Nephron progenitor cell (in vitro differentiated cells): ENCODE results near the gene SCYL2.
A peak's percentile ranks its signal among the peaks of the same experiment; 100 is the strongest.

Experiments used
- DNase-seq: peaks from one replicate; pipeline ENCODE4 v3.0.0; 2021
- H3K27ac Mint-ChIP-seq: 2 replicates; pipeline ENCODE4 v1.8.0; 2021; ENCODE audit warnings: mild to moderate bottlenecking, moderate library complexity, mixed read lengths
- H3K27me3 Mint-ChIP-seq: 2 replicates; pipeline ENCODE4 v1.8.0; 2021; ENCODE audit warnings: mild to moderate bottlenecking, low read depth, mixed read lengths; ENCODE audit not compliant: poor library complexity
- H3K36me3 Mint-ChIP-seq: 2 replicates; pipeline ENCODE4 v1.8.0; 2021; ENCODE audit warnings: low read depth, mixed read lengths
- H3K4me1 Mint-ChIP-seq: 2 replicates; pipeline ENCODE4 v1.8.0; 2021; ENCODE audit warnings: mixed read lengths
- H3K4me3 Mint-ChIP-seq: 2 replicates; pipeline ENCODE4 v1.8.0; 2021; ENCODE audit warnings: mild to moderate bottlenecking, moderate library complexity, mixed read lengths
- H3K9me3 Mint-ChIP-seq: 2 replicates; pipeline ENCODE4 v1.8.0; 2021; ENCODE audit warnings: mild to moderate bottlenecking, moderate library complexity, mixed read lengths
- CTCF ChIP-seq: fragments of 200-600 bp; sonication (generic); IDR thresholded peaks from 2 replicates; pipeline ENCODE4 v1.5.0; 2021; ENCODE audit warnings: antibody characterized with exemption

The SCYL2 gene

DNA sequence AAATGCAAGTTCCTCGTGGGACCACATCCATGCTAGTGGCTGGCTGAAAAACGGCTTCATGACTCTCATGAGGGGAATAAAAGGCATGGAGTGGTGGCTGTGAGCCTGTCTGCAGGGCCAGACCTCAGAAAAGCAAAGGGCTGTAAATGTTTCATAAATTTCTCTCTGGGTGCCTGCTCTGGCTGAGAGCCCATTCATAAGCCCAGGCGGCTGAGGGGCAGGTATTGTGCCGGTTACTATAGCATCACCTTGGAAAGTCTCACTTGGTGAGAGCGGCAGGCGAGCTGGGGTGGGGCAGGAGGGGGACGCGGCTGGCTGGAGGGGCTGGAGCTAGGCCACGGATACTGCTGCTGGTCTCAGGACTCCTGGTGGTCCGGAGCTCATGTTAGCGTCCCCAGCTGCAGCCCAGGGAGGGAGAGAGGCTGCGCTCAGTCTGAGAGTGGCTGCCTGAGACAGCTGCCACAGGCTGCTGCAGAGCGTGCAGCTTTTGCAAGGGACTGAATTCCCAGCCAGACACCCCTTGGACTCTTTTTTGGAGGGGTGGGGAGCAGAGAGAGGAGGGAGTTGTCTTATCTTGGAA, 89.8 kb downstream of the SCYL2 start, which contains the start of gene SLC17A8:
Gene SLC17A8, plus strand, starts transcription at position 431 of the 580 bp plus-strand sequence. CDS start 318 bp downstream, outside the sequence.
- Mint-ChIP-seq H3K36me3 (no peaks in the 10 kb centered on the region), H3K9me3 (no peaks in the 10 kb centered on the region), H3K4me3 (peak within 1 kb of the TSS; percentile 62), H3K27ac (no peak within 1 kb of the TSS), H3K4me1 (peaks cover 19% of the 10 kb centered on the region), H3K27me3 (peaks cover 20% of the 10 kb centered on the region)
- TF ChIP-seq CTCF = no peak
- peak; percentile 63 for DNase-seq

DNA sequence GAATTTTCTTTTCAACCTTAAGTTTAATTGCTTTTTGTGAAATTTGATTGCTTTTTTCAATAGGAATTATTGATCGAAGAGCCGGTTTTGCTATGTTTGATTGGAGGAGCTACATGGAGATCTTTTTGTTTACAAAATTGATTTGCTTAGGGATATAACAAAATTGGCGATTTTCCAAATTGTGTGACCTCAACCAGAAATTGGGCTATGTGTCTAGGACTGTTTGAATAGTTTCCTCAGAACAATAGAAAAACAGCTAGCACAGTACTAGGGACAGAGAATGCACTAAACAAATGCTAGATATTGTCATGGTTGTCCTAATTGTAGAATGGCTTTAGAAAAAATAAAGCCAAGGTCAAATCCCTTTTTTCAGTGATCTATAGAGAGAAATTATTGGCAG, 92.3 kb downstream of the SCYL2 start:
- no peak for DNase-seq
- Mint-ChIP-seq H3K4me3 (no peak overlapping the region), H3K9me3 (no peaks in the 10 kb centered on the region), H3K36me3 (no peaks in the 10 kb centered on the region), H3K27me3 (peaks cover 31% of the 10 kb centered on the region), H3K27ac (no peak overlapping the region), H3K4me1 (peaks cover 19% of the 10 kb centered on the region)
- TF ChIP-seq CTCF = no peak

- TF ChIP-seq CTCF = no peak
- Mint-ChIP-seq H3K4me1 (peaks cover 19% of the 10 kb centered on the region), H3K9me3 (no peaks in the 10 kb centered on the region), H3K27ac (no peak overlapping the region), H3K36me3 (no peaks in the 10 kb centered on the region), H3K4me3 (no peak overlapping the region), H3K27me3 (peaks cover 31% of the 10 kb centered on the region)
- DNase-seq = no peak
Observed at GRCh38 chr12:100359822-100360221, 92.8 kb downstream of the SCYL2 start.

GRCh38 chr12:100360450-100360849, 93.5 kb downstream of the SCYL2 start:
- Mint-ChIP-seq H3K9me3 (no peaks in the 10 kb centered on the region), H3K4me3 (no peak overlapping the region), H3K36me3 (no peaks in the 10 kb centered on the region), H3K4me1 (peaks cover 19% of the 10 kb centered on the region), H3K27me3 (peaks cover 31% of the 10 kb centered on the region), H3K27ac (no peak overlapping the region)
- TF ChIP-seq CTCF = no peak
- no peak for DNase-seq

- Mint-ChIP-seq H3K27me3 (peaks cover 31% of the 10 kb centered on the region), H3K27ac (no peak overlapping the region), H3K4me3 (no peak overlapping the region), H3K36me3 (no peaks in the 10 kb centered on the region), H3K9me3 (no peaks in the 10 kb centered on the region), H3K4me1 (no peaks in the 10 kb centered on the region)
- DNase-seq = no peak
- TF ChIP-seq CTCF = no peak
Observed at GRCh38 chr12:100364324-100364723, 97.3 kb downstream of the SCYL2 start.

GRCh38 chr12:100365411-100365810, 98.4 kb downstream of the SCYL2 start:
- no peak for DNase-seq
- no peak overlapping the region for H3K27ac Mint-ChIP-seq
- H3K27me3 Mint-ChIP-seq = peaks cover 29% of the 10 kb centered on the region
- no peak for TF ChIP-seq CTCF
- H3K4me3 Mint-ChIP-seq = no peak overlapping the region
- H3K4me1 Mint-ChIP-seq = peaks cover under 1% of the 10 kb centered on the region
- no peaks in the 10 kb centered on the region for H3K36me3 Mint-ChIP-seq
- no peaks in the 10 kb centered on the region for H3K9me3 Mint-ChIP-seq
